Measurements from ENCODE around the gene KCNC1. TPM values are rescaled to one million over a fixed set of nuclear protein-coding genes. Genes with fewer than 3 reads are reported as not detected.

KCNC1 gene
- total RNA-seq, 1 experiment from 2014 or later: 0.17 TPM

- DNase-seq (ENCODE audit: low read depth): peak; percentile 68
Measured at GRCh38 chr11:17821648-17822400, 87.2 kb downstream of the KCNC1 start.

- no peak for DNase-seq (ENCODE audit: low read depth)
Measured at GRCh38 chr11:17822401-17822781, 87.8 kb downstream of the KCNC1 start.

GRCh38 chr11:17827006-17827405, 92.4 kb downstream of the KCNC1 start:
- no peak for DNase-seq (ENCODE audit: low read depth)

- no peak for DNase-seq (ENCODE audit: low read depth)
Measured at GRCh38 chr11:17828311-17828751, 93.8 kb downstream of the KCNC1 start.

GRCh38 chr11:17831228-17831627, 96.6 kb downstream of the KCNC1 start:
- DNase-seq (ENCODE audit: low read depth): no peak

- DNase-seq (ENCODE audit: low read depth): no peak
Measured at GRCh38 chr11:17831883-17832282, 97.3 kb downstream of the KCNC1 start.

Other genes with a start within 250 kb of the KCNC1 start
- not detected in 2 replicates for gene USH1C, start 190.4 kb upstream of the KCNC1 start, total RNA-seq (2014; rRNA removed)
- gene OTOG, start 187.5 kb upstream of the KCNC1 start, total RNA-seq (2014; rRNA removed): not detected in 2 replicates
- gene MYOD1, start 15.2 kb upstream of the KCNC1 start, total RNA-seq (2014; rRNA removed): 421 and 521 TPM in 2 replicates